RPMI7951 (cell line): ENCODE results near the gene DCANP1. TPM values are rescaled to one million over a fixed set of nuclear protein-coding genes. Genes with fewer than 3 reads are reported as not detected.
A peak's percentile ranks its signal among the peaks of the same experiment; 100 is the strongest.

Experiments used
- DNase-seq: peaks from one replicate; pipeline ENCODE4 v3.0.0-alpha.2; 2012; ENCODE audit warnings: low read depth
- total RNA-seq: library from RNA; depleted of rRNA; stranded (reverse); fragments of >200 nt; shearing (Covaris generic); gene quantifications from 2 replicates; pipeline ENCODE4 v1.2.3, GENCODE V29; 2014

The DCANP1 gene
- total RNA-seq, 1 experiment from 2014 or later: not detected

- peak; percentile 93 for DNase-seq
Measured at GRCh38 chr5:135456238-135457099, 9.3 kb upstream of the DCANP1 start.

GRCh38 chr5:135455876-135456237, 8.7 kb upstream of the DCANP1 start:
- no peak for DNase-seq

GRCh38 chr5:135454946-135455345, 7.8 kb upstream of the DCANP1 start:
- DNase-seq: no peak

- DNase-seq: no peak
Measured at GRCh38 chr5:135453613-135454012, 6.5 kb upstream of the DCANP1 start.

DNA sequence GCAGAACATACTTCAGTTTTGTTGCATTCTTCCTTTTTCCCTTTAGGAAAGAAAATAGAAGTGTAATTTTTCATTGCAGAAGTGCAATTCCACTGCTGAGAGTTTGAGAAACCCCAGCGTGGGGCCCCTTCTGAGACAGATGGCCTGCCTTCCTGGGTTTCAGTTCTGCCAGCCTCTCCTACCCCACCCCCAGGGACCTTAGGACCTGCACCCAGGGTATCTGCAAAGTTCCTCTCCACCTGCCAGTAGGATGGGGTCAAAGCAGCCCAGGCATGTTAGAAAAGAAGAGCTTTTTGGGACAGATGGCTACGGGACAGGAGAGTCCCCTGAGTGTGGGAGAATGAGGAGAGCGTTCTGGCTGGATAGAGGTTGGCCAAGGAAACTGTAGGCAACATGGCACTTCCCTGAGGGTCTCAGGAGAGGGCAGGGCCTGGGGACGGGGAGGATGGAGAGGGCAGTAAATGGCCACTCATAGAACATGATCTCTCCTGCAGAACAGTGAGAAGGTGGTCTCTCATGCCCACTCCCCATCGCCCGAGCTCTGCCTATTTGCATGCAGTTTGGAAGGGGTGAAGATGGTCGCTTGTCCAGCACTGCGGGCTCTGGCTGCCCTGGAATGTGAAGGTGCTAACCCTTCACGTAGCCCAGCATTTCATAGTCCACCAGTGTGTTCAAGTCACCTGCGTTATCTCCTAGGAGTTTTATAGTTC, 5.3 kb upstream of the DCANP1 start, which contains the start of gene TIFAB:
Gene TIFAB (minus strand): TSS at position 31 of the 710 bp plus-strand sequence. CDS start 2,412 bp downstream, outside the sequence.
- no peak for DNase-seq

GRCh38 chr5:135451581-135452320, 4.6 kb upstream of the DCANP1 start:
- DNase-seq: no peak

GRCh38 chr5:135450952-135451351, 3.8 kb upstream of the DCANP1 start:
- DNase-seq: no peak

- DNase-seq: no peak
Measured at GRCh38 chr5:135450336-135450735, 3.2 kb upstream of the DCANP1 start.

GRCh38 chr5:135449644-135450043, 2.5 kb upstream of the DCANP1 start:
- DNase-seq: no peak

- peak; percentile 57 for DNase-seq
Measured at GRCh38 chr5:135448791-135449507, 1.8 kb upstream of the DCANP1 start.

DNA sequence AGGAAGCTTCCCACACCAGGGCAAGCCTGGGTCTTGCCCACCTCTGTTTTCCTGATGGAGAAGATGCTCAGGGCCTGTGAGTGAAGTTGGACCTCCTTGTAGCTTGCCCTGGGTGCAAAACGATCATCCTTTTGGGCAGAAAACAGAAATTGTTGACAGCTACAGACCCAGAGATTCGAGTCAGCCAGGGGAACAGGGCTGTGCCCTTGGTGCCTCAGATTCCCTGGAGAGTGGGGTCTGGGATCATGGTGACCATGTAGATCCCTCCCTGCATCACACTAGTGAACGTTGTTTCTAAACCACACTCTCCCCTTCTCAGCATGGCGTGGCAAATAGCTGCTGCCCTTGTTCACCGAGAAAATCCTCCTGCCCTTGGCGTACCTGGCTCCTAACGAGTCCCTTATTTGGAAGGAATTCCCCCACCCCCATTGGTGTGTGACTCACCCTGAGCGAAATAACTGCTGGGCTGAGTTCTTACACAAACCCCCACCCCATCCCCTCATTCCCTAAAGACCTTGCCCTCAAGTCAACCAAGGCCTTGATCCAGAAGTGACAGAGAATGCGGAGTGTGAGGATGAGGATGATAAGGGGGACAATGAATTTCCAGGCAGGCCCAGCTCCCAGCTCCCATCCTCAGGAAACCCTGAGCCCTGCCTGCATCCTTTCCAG, 1.1 kb upstream of the DCANP1 start:
- DNase-seq: no peak

- DNase-seq: no peak
Measured at GRCh38 chr5:135446615-135447014, 533 bp downstream of the DCANP1 start.

GRCh38 chr5:135446206-135446605, 942 bp downstream of the DCANP1 start:
- no peak for DNase-seq

DNA sequence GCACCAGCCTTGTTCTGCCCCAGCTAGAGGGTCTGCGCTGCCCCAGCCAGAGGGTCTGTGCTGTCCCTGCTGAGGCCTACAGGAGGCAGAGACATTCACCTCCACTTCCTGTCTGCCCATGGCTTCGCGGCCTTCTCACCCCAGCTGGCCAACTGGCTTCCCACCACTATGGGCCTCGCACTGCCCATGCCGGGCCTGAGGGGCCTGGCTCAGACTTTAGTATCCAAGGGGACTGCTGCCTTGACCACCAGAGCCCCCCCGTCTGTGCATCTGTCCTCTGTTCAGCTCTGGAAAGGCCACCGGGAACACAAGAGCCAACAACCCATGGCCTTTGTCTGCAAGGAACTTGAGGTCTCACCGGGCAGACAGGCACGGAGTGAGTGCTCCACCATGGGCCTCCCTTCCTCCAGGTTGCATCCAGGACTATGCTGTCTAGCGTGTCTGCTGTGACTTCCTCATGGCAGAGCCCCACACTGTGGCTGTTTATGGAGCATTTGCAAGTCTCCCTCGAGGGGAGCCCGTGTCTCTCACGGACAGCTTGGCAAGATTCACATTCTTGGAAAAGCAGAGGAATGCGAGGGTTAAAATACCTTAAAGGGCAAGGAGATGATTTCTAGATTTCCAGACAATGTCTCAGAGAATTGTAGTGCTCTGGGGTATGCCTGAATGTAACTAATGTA, 1.7 kb downstream of the DCANP1 start:
- no peak for DNase-seq

DNA sequence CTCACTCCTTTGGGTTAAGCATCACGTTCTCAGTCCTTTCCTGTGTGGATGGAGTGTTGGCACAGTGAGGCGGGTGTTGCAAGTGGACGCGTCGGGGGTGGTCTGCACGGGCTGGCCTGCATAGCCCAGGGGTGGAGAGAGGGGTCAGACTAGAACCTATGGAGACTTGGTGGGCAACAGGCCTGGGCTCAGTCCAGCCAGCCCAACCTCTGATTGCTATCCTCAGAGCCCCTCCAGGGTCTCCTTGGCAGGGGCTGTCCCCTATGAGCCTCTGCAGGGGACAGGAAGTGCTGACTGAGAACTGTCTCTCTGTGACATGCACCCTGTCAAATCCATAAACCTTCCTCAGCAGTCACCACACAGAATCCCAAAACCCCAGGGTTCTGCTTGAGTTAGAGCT, 2.3 kb downstream of the DCANP1 start:
- DNase-seq: no peak

DNA sequence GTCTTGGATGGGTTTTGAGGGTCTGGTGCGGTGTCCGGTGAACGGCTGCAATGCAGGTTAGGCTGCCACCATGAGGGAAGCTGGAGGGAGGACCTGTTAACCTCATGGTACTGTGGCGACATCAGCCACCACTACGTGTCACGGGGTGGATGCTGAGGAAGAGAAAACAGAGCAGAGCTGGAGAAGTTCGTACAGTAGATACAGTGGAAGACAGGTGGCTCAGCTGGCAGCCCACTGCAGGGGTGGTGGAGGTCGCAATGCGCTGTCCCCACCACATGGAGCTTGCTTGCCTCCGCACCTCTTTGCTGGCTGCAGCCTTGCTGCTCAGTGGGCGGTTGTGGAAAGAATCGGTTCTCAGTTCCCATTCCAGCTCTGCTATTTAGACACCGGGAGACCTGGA, 2.8 kb downstream of the DCANP1 start:
- no peak for DNase-seq

DNA sequence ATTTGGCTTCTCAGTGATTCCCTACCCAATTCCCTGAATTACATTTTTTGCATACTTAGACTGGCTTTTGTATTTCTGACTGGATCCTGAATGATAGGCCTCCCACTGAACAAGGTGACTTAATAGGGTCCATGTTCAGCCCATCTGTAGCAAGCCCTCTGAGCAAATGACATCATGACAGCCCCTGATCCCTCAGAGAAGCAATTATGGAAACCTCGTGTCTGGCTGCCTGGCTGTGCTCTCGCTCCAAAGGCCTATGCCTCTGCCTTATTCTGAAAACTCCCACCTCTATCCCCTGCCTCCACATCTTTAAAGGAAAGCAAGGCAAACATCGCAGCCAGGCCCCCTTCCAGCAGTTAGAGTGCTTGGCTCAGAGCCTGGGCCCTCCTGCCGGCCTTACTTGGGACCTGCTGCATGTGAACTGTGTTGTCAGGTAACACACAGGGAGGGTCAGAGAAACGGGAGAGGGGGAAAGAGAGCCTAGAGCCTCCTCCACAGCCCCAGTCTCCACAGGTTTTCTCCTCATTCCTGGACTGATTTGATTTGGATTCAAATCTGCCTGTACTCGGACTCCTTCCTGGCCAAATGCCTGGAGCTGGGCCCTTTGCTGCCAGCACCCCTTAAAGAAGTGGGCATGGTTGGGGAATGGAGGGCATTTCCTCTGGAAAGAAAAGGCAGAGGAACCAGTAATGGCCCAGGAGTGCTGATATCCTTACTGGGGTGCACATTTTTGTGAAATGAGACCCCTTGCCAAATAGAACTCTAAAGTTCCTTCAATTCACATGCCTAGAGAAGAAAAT, 3.8 kb downstream of the DCANP1 start:
- DNase-seq: no peak

- no peak for DNase-seq
Measured at GRCh38 chr5:135442431-135443160, 4.6 kb downstream of the DCANP1 start.

- no peak for DNase-seq
Measured at GRCh38 chr5:135441919-135442318, 5.2 kb downstream of the DCANP1 start.
